ENCODE results near the gene AKR1A1. TPM values are rescaled to one million over a fixed set of nuclear protein-coding genes. Genes with fewer than 3 reads are reported as not detected.

The AKR1A1 gene
- total RNA-seq, 1 experiment from 2014 or later: 94.9 TPM

DNA sequence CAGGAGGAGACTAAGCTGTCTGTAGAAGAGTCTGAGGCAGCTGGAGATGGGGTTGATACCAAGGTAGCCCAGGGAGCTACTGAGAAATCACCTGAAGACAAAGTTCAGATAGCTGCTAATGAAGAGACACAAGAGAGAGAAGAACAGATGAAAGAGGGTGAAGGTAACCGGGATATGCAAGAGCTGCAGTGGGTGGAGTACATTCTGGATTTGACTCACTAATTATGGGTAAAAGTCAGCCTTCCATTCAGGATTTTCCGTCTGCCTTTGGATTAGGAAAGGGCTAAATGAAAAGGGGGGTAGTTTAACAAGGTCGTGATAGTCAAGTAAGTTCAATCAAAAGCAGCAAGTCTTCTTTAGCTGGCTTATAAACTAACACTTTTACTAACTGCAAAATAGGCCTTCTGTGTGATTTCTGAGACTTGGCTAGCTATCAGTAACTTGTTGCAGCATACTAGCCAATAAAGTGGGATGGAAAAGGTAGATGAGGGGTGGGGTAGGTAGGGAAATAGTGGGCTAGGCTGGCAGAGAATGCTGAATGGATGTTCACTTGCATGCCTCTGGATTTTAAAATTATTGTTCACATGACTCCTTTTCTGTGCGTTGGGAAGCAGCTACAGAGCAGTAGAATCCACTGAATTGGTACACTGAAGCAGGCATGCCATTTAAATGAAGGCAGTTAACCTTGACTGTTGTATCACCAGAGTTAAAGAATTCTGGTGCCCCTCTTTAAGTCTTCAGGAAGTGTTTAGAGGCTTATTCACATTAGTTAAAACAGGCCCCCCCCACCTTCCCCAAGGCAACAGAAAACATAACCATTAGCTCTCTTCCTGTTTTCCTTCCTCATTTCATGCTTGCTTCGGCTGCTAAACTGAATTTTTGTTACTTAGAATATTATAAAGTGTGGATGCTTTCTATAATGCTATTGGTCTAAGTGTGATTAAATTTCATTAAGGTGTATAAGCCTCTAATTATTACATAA is 57.8 kb downstream of the AKR1A1 start:
- Histone ChIP-seq H3K4me3 (ENCODE audit: low read length) (no peak overlapping the region), H3K4me1 (ENCODE audit: insufficient read depth, low read length) (no peaks in the 10 kb centered on the region), H3K4me2 (ENCODE audit: low read length) (no peak overlapping the region), H3K9me2 (replicated peaks; ENCODE audit: low read length) (no peaks in the 10 kb centered on the region), H3K27ac (ENCODE audit: low read length) (no peak overlapping the region), H4K20me1 (ENCODE audit: low read length) (0 out of 2 replicates have a peak, but pooled peaks cover 6% of the 10 kb centered on the region), H3K27me3 (ENCODE audit: low read length) (no peaks in the 10 kb centered on the region), H3K9me3 (ENCODE audit: low read length) (no peaks in the 10 kb centered on the region), H2AFZ (ENCODE audit: low read length) (no peak overlapping the region), H3K79me2 (ENCODE audit: low read length) (0 out of 2 replicates have a peak, but pooled peaks cover under 1% of the 10 kb centered on the region), H3K9ac (ENCODE audit: low read length) (no peak overlapping the region), H3K36me3 (ENCODE audit: low read depth, low read length) (peaks cover 76% of the 10 kb centered on the region), H3F3A (ENCODE audit: low read length, unreplicated experiment) (no peaks in the 10 kb centered on the region)
- DNase-seq: no peak
- BruUV-seq (replicated peaks): no TSS peak
- ChIA-PET POLR2A (ENCODE audit: unreplicated experiment) (no interaction called here), CTCF (no interaction called here)
- intact Hi-C loops (cut with micrococcal nuclease): no loop called here
- ATAC-seq: no peak
- TF ChIP-seq EZH2phosphoT487 (IDR thresholded peaks at IDR 0.05; ENCODE audit: borderline replicate concordance, low read length): no peak
- TF ChIP-seq, protein P1, sequence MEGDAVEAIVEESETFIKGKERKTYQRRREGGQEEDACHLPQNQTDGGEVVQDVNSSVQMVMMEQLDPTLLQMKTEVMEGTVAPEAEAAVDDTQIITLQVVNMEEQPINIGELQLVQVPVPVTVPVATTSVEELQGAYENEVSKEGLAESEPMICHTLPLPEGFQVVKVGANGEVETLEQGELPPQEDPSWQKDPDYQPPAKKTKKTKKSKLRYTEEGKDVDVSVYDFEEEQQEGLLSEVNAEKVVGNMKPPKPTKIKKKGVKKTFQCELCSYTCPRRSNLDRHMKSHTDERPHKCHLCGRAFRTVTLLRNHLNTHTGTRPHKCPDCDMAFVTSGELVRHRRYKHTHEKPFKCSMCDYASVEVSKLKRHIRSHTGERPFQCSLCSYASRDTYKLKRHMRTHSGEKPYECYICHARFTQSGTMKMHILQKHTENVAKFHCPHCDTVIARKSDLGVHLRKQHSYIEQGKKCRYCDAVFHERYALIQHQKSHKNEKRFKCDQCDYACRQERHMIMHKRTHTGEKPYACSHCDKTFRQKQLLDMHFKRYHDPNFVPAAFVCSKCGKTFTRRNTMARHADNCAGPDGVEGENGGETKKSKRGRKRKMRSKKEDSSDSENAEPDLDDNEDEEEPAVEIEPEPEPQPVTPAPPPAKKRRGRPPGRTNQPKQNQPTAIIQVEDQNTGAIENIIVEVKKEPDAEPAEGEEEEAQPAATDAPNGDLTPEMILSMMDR (conservative IDR thresholded peaks at IDR 0.05; ENCODE audit: low read depth, low read length): no peak
- TF ChIP-seq EZH2 (IDR thresholded peaks at IDR 0.05; ENCODE audit: low read length, unreplicated experiment): no peak

DNA sequence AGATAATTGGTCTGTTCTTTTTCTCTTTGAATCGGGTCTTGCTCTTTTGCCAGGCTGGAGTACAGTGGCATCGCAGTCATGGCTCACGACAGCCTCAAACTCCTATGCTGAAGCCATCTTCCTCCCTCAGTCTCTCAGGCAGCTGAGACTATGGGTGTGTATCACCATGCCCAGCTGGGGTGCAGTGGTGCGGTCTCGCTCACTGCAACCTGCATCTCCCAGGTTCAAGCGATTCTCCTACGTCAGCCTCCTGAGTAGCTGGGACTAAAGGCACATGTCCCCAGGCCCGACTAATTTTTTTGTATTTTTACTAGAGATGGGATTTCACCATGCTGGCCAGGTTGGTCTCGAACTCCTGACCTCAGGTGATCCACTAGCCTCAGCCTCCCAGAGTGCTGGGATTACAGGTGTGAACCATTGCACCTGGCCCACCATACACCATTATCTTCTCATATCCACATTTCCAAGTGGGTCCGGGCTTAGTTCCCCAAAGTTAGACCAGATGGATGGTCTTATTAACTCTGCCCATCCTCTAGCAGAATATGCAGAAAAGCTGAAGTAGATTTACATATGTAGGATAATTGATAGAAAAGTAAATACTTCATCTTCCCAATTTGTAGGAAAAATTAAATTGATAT is 60.1 kb downstream of the AKR1A1 start:
- no peak for TF ChIP-seq EZH2 (IDR thresholded peaks at IDR 0.05; ENCODE audit: low read length, unreplicated experiment)
- TF ChIP-seq EZH2phosphoT487 (IDR thresholded peaks at IDR 0.05; ENCODE audit: borderline replicate concordance, low read length): no peak
- TF ChIP-seq, protein P1 (conservative IDR thresholded peaks at IDR 0.05; ENCODE audit: low read depth, low read length): no peak
- H3K4me3 ChIP-seq (ENCODE audit: low read length): no peak overlapping the region
- no peaks in the 10 kb centered on the region for H3F3A ChIP-seq (ENCODE audit: low read length, unreplicated experiment)
- ChIA-PET CTCF (no interaction called here), POLR2A (ENCODE audit: unreplicated experiment) (no interaction called here)
- no peak overlapping the region for H3K9ac ChIP-seq (ENCODE audit: low read length)
- H3K4me2 ChIP-seq (ENCODE audit: low read length): no peak overlapping the region
- no TSS peak for BruUV-seq (replicated peaks)
- no peak for DNase-seq
- H3K9me2 ChIP-seq (replicated peaks; ENCODE audit: low read length): no peaks in the 10 kb centered on the region
- H3K36me3 ChIP-seq (ENCODE audit: low read depth, low read length): peaks cover 78% of the 10 kb centered on the region
- H2AFZ ChIP-seq (ENCODE audit: low read length): no peak overlapping the region
- intact Hi-C loops (cut with micrococcal nuclease): no loop called here
- H3K9me3 ChIP-seq (ENCODE audit: low read length): no peaks in the 10 kb centered on the region
- no peaks in the 10 kb centered on the region for H3K4me1 ChIP-seq (ENCODE audit: insufficient read depth, low read length)
- H3K79me2 ChIP-seq (ENCODE audit: low read length): no peaks in the 10 kb centered on the region
- H3K27ac ChIP-seq (ENCODE audit: low read length): no peak overlapping the region
- no peaks in the 10 kb centered on the region for H3K27me3 ChIP-seq (ENCODE audit: low read length)
- H4K20me1 ChIP-seq (ENCODE audit: low read length): no peaks in the 10 kb centered on the region
- ATAC-seq: no peak

Data from PC-3 (cell line).